HG02943 (cell line): ENCODE data around the gene ADAM12.

ENCODE experiments used
- ATAC-seq: cut with Tn5 transposase; IDR thresholded peaks from one replicate; pipeline ENCODE4 v1.9.1; 2021; ENCODE audit warnings: mild to moderate bottlenecking, low read depth, moderate library complexity; ENCODE audit not compliant: unreplicated experiment

The ADAM12 gene

GRCh38 chr10:126218778-126219649, 169.3 kb downstream of the ADAM12 start:
- ATAC-seq = no peak

DNA sequence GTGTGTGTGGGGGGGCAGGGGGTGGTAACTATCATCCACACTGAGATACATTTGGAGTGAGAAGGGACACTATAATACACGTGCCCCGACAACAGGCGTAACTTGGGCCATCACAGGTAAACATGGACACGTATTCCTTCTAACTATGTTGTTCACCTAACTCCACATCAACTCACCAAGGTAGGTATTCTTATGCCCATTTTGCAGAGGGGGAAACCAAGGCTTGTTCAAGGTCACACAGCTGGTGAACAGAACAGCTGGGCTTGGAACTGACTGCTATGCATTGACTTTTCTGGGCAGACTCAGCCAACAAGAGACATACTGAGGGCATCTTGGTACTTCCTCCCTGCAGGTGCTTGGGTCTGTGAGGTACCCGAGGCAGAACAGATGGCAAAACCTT, 170.1 kb downstream of the ADAM12 start:
- no peak for ATAC-seq

DNA sequence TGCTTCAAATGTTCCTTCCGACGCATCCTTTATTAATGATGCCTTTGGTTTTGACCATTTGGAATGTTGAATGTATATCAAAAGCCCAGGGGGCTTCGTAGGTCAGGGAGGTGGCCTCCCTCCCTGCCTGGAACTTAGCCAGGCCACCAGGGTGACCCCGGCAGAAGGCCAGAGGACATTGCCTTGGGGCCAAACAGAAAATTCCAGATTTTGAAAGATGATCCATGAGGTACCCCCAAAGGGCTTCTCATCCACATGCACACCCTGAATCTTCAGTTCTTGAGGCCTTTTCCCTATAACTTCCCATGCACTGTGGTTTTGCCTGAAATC, 171.7 kb downstream of the ADAM12 start:
- no peak for ATAC-seq

DNA sequence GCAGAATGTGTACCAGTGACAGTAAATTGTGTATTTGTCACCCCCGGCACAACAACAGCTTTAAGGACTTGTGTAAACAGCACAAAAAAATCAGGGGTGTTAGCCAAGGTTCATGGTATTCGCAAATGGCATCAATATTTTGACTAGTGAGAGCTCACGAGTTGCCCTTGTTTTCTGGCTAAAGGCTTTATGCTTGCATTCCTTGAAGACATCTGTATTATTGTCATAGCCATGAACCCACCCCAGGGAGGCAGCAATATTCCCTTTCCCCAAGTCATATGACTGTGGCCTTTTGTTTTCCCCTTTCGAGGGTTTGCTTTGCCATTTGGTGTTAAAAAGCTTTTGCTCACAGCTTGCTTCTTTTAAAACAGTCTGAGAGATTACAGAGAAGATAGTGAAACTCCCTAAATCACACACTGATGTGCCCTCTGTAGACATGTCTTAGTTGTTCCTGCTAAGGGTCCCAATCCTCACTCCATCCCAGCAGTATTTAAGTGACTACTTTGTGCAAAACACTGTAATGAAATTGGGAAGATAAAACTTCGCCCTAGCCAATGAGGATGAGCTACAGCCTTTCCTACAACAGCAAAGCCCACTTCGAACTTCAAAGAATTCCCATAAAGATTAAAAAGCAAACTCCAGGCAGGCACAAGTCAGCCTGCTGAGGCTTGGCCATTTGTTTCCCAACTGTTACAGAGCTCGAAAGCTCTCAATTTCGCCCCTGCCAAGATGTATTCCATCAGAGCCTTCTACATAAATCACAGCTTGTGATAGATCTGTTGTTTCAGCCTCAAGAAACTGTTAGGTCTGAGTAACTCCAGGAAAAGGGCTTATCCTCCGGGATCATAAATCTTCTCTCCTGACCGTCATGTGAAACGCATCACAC, 172.3 kb downstream of the ADAM12 start:
- no peak for ATAC-seq

DNA sequence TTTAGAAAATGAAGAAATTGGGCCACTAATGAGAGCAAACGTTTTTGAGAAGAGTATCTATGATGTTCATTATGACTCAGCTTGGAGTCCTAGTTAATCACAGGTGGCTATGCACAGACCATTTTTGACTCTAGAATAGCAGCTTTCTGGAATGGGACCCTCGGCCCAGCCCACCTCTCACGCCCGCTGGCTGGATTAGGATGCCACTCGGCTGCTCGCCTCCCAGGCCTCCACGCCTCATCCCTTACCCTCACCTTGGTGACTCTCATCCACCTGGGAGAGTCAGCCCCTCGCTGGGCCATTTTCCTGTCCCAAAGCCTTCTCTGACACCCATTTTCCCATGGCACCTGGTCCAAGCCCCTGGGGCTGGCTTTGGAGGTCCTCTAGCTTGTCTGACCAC, 173.6 kb downstream of the ADAM12 start:
- ATAC-seq = no peak

- ATAC-seq = no peak
Observed at GRCh38 chr10:126214021-126214420, 174.3 kb downstream of the ADAM12 start.

GRCh38 chr10:126212738-126213137, 175.5 kb downstream of the ADAM12 start:
- ATAC-seq = no peak

- no peak for ATAC-seq
Observed at GRCh38 chr10:126210051-126210651, 178.1 kb downstream of the ADAM12 start.

DNA sequence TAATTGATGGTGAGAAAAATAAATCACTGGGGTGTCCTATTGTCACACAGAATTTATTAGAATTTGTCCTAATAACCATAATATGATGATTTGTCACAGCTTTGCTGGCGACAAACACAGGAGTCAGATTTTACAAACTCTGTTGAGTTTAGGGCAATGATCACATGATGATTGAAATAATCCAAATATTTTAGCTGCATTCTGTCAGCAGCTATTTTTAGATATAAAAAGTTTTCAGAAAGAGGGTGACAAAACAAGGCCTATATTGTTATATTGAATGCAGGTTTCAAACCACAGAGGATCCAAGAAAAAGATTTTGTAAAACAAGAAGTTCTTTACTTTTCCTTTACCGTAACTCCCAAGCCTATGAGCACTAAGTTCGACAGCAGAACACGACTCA, 178.8 kb downstream of the ADAM12 start:
- ATAC-seq = no peak

- ATAC-seq = no peak
Observed at GRCh38 chr10:126208726-126209302, 179.5 kb downstream of the ADAM12 start.

DNA sequence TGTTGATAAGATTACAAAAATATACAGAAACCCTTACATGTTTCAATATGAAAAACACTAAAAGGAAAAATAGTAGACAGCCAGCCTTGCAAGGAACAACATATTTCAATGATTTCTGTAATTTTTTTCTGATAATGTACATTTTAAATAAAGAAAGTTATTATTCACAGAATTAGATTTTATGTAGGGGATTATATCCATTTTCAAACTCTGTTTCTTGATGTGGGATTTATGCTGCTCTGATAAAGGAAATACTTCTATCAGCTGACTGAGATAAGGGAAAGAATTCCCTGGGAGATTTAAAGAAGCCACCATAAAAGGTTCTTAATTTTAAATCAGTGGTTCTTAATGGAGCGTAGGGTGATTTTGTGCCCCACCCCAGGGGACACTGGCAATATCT, 180.4 kb downstream of the ADAM12 start:
- no peak for ATAC-seq

DNA sequence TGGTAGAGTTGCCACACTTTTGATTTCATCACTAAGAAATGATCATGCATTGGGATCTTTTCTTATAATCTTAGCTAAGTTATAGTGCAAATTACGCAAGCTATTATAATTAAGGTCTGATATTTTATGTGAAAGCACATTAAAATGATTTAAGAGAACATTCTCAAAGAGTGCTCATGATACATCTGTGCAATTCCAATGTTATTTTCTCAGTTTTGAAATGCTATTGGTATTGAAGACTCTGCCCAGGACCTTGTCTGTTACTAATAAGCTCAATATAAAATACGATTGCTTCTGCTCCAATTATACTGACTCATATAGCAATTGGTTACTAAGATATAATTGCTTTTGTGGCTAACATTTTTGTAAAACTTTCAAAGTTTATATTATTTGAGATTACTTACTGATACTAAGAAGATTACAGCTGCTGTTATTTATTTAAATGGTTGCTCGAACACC, 180.9 kb downstream of the ADAM12 start:
- no peak for ATAC-seq

DNA sequence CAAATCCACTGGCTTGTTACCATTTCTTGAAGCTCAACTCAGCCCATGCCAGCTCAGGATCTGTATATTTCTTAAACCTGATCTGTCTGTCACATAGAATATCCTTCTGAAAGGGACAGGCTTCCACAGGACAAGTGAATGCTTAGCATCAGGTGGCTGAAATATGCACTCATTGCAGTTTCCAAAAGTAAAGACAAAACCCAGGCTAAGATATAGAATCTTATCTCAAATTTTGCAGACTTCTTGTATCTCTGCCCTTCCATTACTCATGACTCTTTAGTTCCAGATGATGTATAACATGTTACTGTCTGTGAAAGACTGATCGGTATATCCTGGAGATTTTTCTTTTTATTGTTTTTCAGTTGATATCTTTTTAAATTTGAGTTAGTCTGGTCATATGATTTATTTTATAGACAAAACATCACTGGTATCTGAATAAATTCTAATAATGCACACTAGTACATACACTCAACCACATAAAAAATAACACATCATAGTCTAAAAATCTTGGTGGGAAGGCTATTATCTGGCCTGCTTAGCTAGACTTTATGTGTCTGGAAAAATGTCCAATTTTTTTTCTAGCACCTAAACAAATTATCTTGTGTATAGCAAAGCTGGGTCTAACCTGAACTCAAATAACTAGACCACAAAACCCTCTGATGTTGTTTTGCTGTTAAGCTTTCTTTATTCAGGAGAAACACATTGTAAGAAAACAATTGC, 182.6 kb downstream of the ADAM12 start:
- ATAC-seq = no peak

DNA sequence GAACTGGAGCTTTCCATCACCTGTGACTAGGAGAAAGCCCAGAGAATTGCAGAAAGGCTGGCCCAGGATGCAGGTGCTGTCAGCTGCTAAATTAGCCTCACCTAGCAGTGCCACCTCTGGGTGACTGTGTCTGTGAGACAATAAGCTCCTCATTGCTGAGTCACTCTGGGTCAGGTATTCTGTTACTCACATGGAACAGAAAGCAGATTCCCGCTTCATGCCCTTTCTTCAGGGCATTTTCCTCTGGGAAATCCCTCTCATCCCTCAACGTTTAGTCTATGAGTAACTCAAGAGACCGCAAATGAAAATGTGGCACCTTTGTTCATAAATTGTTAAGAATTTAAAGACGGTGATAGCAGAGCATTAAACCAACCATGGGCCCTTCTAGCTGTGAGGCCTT, 184.0 kb downstream of the ADAM12 start:
- no peak for ATAC-seq

- no peak for ATAC-seq
Observed at GRCh38 chr10:126203746-126204145, 184.5 kb downstream of the ADAM12 start.

DNA sequence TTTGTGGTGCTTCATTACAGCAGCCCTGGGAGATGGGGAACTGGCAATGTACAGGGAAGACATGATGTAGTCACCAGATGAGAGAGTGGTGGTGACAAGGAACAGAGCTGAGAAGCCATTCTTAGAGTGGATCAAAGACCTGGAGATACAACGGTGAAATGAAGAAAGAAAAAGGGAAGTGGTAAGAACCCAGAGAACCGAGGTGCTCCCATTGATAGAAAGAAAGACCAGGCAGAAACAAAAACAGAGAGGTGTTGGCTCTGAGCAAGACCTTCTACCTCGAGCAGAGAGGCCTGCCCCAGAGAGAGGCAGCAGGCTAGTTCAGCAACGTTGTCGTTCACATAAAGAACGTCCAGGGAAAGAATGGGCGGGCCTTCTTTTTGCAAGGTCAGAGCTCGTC, 186.7 kb downstream of the ADAM12 start:
- ATAC-seq = no peak

GRCh38 chr10:126199221-126199998, 188.9 kb downstream of the ADAM12 start:
- no peak for ATAC-seq

GRCh38 chr10:126198681-126199080, 189.6 kb downstream of the ADAM12 start:
- ATAC-seq = no peak

GRCh38 chr10:126197036-126197543, 191.2 kb downstream of the ADAM12 start:
- no peak for ATAC-seq
